ENCODE measurements around the gene PLSCR1.

PLSCR1 gene, protein sequence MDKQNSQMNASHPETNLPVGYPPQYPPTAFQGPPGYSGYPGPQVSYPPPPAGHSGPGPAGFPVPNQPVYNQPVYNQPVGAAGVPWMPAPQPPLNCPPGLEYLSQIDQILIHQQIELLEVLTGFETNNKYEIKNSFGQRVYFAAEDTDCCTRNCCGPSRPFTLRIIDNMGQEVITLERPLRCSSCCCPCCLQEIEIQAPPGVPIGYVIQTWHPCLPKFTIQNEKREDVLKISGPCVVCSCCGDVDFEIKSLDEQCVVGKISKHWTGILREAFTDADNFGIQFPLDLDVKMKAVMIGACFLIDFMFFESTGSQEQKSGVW

DNA sequence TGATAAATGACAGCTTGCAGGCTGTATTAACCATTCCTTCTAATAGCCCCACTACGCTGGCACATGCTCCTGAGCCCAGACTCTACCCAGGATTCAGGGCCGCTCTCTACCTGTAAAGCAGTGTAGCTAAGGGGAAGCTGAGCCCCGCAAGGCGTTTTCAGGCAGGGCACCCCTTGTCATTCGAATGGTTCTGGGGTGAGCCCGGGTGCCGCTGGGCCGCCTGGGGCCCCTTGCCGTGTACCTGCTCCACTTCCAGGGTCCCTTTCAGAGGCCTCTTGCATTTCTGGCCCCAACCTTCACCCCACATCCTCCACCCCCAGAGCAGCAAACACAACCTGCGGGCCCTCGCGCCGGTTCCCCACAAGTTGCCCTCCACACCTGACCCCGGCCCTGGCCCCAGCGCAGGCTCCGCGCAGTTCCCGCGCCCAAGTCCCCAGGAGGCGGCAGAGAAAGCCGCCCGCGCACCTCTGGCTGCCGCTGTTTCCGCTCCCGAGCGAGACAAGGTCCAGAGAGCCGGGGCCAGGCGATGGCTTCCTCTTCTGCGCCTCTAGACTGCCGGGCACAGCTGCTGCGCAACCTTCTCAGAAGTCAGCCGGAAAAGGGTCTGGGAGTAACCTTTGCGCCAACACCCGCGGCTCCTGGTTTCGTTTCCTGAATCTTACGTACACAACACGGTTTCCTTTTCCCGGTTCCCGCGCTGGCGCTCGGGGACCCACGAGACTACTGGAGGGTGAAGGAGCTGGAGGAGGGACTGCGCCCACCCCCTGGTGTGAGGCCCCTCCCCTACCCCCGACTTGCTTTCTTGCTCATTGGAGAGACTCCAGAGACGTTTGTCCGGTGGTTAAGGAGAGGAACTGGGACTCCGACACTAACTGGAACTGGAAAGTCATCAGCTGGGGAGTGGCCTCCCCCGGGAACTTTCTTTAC lies at the start of gene PLSCR1:
TSS of gene PLSCR1 (minus strand) at position 606 of the 927 bp plus-strand sequence. CDS start 8,055 bp downstream, outside the sequence.
- H3K27ac Mint-ChIP-seq: peak within 1 kb of the TSS; percentile 95
- intact Hi-C loops (cut with micrococcal nuclease): loop anchor here (1.0 to 2.0 kb wide), 2 partner anchors 38 to 75 kb away; partner anchors contain the start of gene PLSCR2
- H3K4me3 Mint-ChIP-seq: peak within 1 kb of the TSS; percentile 83
- H3K36me3 Mint-ChIP-seq (ENCODE audit: low read depth): peaks cover 6% of the 10 kb centered on the region
- no peaks in the 10 kb centered on the region for H3K27me3 Mint-ChIP-seq
- H3K4me1 Mint-ChIP-seq (ENCODE audit: low read depth): peaks cover 44% of the 10 kb centered on the region
- H3K9me3 Mint-ChIP-seq: no peaks in the 10 kb centered on the region

DNA sequence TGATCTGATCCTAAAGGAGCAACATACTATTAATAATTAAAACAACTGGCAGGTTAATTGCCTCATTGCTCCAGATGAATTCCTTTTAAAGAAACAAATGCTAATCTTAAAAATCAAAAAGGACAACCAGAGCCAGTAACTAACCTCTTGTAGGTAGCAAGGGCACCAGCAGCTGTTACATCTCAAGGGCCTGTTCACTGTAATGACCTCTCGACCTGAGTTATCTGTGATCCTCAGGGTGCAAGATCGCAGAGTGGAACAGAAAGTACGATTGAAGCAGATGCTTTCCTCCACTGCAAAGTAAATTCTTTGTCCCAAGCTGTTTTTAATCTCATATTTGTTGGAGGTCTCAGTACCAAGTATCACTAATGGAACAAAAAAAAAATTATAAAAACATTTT lies 49.4 kb upstream of the PLSCR1 start:
- Mint-ChIP-seq H3K4me1 (ENCODE audit: low read depth) (no peaks in the 10 kb centered on the region), H3K4me3 (no peak overlapping the region), H3K27ac (no peak overlapping the region), H3K36me3 (ENCODE audit: low read depth) (no peaks in the 10 kb centered on the region), H3K9me3 (no peaks in the 10 kb centered on the region), H3K27me3 (no peaks in the 10 kb centered on the region)
- intact Hi-C loops (cut with micrococcal nuclease): loop anchor here (5.0 kb wide), 1 partner anchor 44 kb away; no protein-coding TSS in a partner anchor

DNA sequence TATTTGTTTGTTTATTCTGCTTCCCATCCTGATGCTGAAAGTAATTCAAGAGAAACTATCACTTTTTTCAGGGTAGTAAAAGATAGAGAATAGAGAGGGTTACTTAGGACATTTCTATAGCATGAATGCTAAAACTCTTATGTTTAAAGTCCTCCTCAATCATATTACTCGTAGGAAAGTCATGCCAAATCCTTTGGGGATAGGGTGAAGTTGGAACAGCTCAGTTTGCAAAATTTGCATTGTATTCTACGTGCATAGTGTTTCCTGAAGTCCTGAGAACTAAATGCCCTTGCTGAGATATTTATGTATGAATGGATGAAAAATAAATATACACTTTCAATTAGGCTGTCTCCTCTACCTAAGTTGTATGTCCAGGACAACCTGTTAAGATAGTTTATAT lies 46.1 kb upstream of the PLSCR1 start:
- Mint-ChIP-seq H3K4me1 (ENCODE audit: low read depth) (no peaks in the 10 kb centered on the region), H3K27me3 (no peaks in the 10 kb centered on the region), H3K27ac (no peak overlapping the region), H3K36me3 (ENCODE audit: low read depth) (no peaks in the 10 kb centered on the region), H3K9me3 (no peaks in the 10 kb centered on the region), H3K4me3 (no peak overlapping the region)
- intact Hi-C loops (cut with micrococcal nuclease): loop anchor here (5.0 kb wide), 1 partner anchor 47 kb away; no protein-coding TSS in a partner anchor

DNA sequence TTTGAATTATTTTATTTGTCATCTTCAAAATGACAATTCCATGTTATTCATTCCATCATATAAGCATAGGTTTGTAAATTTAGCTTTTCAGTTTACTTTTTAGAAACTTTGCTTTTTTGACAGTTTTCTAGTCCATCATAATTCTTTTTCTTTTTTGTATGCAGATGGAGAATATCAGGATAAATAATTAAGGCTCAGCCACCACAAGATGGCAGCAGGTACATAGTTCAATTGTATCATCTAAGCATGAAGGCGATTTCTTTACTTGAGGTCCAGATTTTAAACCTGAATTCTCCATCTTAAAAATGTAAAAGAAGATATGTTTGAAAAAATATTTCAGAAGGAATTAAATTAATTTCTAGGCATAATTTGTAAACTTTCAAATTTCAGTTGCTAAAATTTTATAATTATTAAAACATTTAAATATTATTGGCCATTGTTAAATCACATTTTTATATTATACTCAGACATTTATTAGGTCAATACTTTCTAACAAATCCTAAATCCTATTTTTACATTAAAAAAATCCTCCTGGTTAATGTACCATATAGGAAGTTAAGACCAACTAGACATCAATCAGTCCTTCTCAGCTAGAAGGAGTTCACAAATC lies 45.6 kb upstream of the PLSCR1 start:
- no peaks in the 10 kb centered on the region for H3K4me1 Mint-ChIP-seq (ENCODE audit: low read depth)
- no peak overlapping the region for H3K4me3 Mint-ChIP-seq
- H3K27ac Mint-ChIP-seq: no peak overlapping the region
- no peaks in the 10 kb centered on the region for H3K9me3 Mint-ChIP-seq
- no peaks in the 10 kb centered on the region for H3K27me3 Mint-ChIP-seq
- intact Hi-C loops (cut with micrococcal nuclease): loop anchor here (5.0 kb wide), 1 partner anchor 47 kb away; no protein-coding TSS in a partner anchor
- no peaks in the 10 kb centered on the region for H3K36me3 Mint-ChIP-seq (ENCODE audit: low read depth)

DNA sequence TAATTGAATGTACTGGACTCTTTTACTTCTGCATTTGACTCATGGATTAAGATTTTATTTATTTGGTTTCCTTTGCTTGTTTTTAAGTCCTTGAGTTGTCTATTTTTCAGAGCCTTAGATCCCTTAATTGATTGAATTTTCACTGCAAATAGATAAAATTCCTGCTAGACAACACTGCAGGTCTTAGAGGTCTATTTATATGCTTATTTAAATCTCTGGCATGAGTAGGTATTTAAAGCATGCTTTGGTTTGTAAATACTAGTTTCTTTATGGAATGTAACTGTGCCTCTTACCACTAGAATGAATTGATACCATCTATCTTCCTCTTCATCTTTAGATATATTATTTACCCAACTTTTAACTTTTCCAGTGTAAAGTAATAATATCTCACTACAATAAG lies 40.7 kb upstream of the PLSCR1 start:
- Mint-ChIP-seq H3K4me1 (ENCODE audit: low read depth) (peaks cover 13% of the 10 kb centered on the region), H3K36me3 (ENCODE audit: low read depth) (no peaks in the 10 kb centered on the region), H3K4me3 (no peak overlapping the region), H3K9me3 (peaks cover 8% of the 10 kb centered on the region), H3K27me3 (no peaks in the 10 kb centered on the region), H3K27ac (no peak overlapping the region)
- intact Hi-C loops (cut with micrococcal nuclease): no loop called here

DNA sequence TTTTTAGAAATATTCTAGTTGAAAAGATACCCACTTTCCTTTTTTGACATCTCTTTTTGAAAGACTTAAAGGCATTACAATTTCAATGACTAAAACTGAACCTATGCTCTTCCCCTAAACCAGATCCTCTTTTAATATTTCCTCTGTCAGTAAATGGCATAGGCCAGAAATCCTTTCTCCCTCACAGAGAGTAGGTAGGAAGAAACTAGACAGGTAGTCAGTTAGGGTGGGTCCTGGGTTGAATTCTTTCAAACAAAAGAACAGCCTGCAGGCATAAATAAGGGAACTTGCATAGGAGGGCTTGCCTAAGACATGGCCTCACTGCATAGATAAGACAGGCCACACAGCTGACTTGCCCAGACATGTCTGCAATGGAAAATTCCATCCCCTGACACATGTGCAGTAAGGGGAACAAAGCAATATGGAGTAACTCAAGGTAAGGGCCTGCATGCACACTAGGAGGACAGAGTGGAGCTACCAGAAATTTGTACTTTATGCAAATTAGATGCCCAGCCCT lies 37.6 kb upstream of the PLSCR1 start:
- Mint-ChIP-seq H3K4me1 (ENCODE audit: low read depth) (peaks cover 13% of the 10 kb centered on the region), H3K36me3 (ENCODE audit: low read depth) (no peaks in the 10 kb centered on the region), H3K9me3 (peaks cover 8% of the 10 kb centered on the region), H3K27me3 (no peaks in the 10 kb centered on the region), H3K27ac (peak overlapping the region; percentile 20), H3K4me3 (no peak overlapping the region)
- intact Hi-C loops (cut with micrococcal nuclease): no loop called here

DNA sequence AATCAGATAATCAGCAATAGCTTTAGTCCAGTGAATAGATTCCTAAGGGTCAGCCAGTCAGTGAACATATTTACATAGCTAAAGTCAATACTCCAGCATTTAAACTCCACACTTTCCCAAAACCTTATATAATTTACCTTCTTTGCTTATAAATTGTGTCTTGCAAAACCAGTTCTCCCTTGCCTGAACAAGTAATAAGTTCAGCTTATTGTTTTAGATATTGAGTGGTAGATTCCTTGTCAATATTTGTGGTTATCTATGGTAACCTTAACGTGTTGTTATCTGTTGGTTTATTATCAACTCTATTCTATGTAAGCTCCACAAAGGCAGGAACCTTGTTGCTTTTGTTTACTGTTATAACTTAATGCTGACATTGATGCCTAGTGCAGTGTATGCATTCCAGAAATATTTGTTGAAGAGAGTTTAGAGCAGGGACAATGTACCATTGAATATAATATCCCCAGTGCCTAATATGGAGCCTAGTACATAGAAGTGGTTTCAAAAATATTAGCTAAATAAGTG lies 36.7 kb upstream of the PLSCR1 start:
- H3K9me3 Mint-ChIP-seq: peaks cover 8% of the 10 kb centered on the region
- H3K4me1 Mint-ChIP-seq (ENCODE audit: low read depth): peaks cover 13% of the 10 kb centered on the region
- no peaks in the 10 kb centered on the region for H3K27me3 Mint-ChIP-seq
- H3K4me3 Mint-ChIP-seq: no peak overlapping the region
- no peaks in the 10 kb centered on the region for H3K36me3 Mint-ChIP-seq (ENCODE audit: low read depth)
- no peak overlapping the region for H3K27ac Mint-ChIP-seq
- intact Hi-C loops (cut with micrococcal nuclease): no loop called here

DNA sequence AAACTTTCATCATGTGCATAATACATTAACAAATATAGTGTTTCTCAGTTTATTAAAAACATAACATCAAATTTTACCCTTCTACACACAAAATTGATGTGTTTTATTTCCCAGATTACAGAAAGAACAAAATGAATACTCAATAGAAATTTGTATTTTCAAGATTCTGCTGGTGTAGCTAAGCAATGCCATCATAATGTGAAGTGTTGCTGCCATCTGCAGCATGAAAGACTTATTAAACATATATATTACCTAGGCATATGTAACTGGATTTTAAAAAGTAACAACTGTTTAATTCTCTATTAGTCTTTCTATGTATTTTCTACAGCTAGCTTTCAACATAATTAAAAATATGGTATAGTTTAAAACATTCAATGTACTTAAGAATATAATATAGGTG lies 33.3 kb upstream of the PLSCR1 start:
- Mint-ChIP-seq H3K4me1 (ENCODE audit: low read depth) (peaks cover 8% of the 10 kb centered on the region), H3K4me3 (no peak overlapping the region), H3K9me3 (peaks cover 2% of the 10 kb centered on the region), H3K27ac (no peak overlapping the region), H3K36me3 (ENCODE audit: low read depth) (no peaks in the 10 kb centered on the region), H3K27me3 (no peaks in the 10 kb centered on the region)
- intact Hi-C loops (cut with micrococcal nuclease): loop anchor here (1.0 to 5.0 kb wide), 4 partner anchors 245 to 510 kb away; no protein-coding TSS in a partner anchor

DNA sequence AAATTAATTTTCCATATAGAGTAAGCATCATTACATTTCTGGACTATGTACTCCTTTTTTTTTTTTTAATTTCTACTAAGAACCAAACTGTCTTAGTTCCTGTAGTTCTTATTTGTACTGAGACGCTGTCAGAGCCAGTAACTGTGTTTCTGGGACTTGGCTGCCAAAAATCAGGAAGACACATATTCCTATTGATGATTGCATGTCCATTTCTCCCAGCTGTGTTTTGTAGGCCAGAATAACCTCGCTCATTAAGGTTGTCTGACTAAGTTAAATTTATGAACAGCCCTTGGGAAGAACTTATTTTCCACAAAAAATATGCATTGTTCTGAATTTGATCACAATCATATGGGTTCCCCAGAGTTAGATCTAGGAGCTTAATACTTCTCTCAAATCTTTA lies 31.2 kb upstream of the PLSCR1 start:
- no peaks in the 10 kb centered on the region for H3K27me3 Mint-ChIP-seq
- intact Hi-C loops (cut with micrococcal nuclease): loop anchor here (5.0 kb wide), 2 partner anchors 243 to 508 kb away; no protein-coding TSS in a partner anchor
- no peak overlapping the region for H3K27ac Mint-ChIP-seq
- no peaks in the 10 kb centered on the region for H3K36me3 Mint-ChIP-seq (ENCODE audit: low read depth)
- H3K4me1 Mint-ChIP-seq (ENCODE audit: low read depth): no peaks in the 10 kb centered on the region
- no peaks in the 10 kb centered on the region for H3K9me3 Mint-ChIP-seq
- H3K4me3 Mint-ChIP-seq: no peak overlapping the region

DNA sequence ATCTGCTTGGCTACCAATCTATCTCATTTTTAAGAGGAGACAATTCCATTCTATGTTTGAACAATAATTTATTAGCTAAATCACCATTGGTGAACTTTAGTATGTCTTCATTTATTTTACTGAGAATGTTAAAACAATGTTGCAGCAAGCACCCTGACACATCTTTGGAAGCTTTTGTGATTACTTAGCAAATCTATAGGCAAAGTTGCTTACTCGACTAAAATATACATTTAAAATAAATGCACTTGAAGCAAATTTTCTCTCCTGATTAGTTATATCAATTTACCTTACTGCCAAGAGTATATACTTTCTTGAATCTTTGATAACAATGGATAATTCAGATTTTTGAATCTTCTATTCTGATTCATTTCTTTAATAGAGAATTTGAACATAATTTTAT lies 29.8 kb upstream of the PLSCR1 start:
- intact Hi-C loops (cut with micrococcal nuclease): no loop called here
- H3K27ac Mint-ChIP-seq: no peak overlapping the region
- no peaks in the 10 kb centered on the region for H3K9me3 Mint-ChIP-seq
- no peaks in the 10 kb centered on the region for H3K4me1 Mint-ChIP-seq (ENCODE audit: low read depth)
- H3K36me3 Mint-ChIP-seq (ENCODE audit: low read depth): no peaks in the 10 kb centered on the region
- no peak overlapping the region for H3K4me3 Mint-ChIP-seq
- no peaks in the 10 kb centered on the region for H3K27me3 Mint-ChIP-seq

DNA sequence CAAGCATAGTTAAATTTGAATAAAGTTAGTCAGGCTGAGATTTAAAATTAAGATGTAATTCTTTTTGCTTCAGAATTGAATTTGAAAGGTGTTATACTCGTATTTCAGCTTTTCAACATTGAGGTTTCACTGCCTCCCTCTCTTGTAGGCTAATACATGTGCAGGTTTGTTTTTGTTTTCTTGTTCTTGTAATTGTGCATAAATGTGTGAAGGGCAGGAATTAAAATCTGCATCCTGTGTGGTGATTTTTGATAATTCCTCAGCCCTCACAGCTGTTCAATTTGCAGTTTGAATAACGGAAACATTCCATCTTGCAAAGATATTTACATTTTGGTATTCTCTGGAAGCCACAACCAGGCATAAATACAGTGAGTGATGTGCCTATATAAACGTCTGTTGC lies 24.9 kb upstream of the PLSCR1 start:
- Mint-ChIP-seq H3K36me3 (ENCODE audit: low read depth) (no peaks in the 10 kb centered on the region), H3K9me3 (no peaks in the 10 kb centered on the region), H3K27ac (no peak overlapping the region), H3K4me3 (no peak overlapping the region), H3K4me1 (ENCODE audit: low read depth) (no peaks in the 10 kb centered on the region), H3K27me3 (no peaks in the 10 kb centered on the region)
- intact Hi-C loops (cut with micrococcal nuclease): no loop called here

DNA sequence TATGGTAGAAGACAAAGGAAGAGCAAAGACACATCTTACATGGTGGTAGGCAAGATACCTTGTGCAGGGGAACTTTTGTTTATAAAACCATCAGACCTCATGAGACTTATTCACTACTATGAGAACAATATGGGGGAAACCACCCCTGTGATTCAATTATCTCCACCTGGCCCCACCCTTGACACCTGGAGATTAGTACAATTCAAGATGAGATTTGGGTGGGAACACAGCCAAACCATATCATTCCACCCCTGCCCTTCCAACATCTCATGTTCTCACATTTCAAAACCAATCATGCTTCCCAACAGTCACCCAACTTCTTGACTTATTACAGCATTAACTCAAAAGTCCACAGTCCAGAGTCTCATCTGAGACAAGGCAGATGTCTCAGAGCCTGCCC lies 21.7 kb upstream of the PLSCR1 start:
- Mint-ChIP-seq H3K4me1 (ENCODE audit: low read depth) (no peaks in the 10 kb centered on the region), H3K9me3 (no peaks in the 10 kb centered on the region), H3K27ac (no peak overlapping the region), H3K36me3 (ENCODE audit: low read depth) (no peaks in the 10 kb centered on the region), H3K27me3 (no peaks in the 10 kb centered on the region), H3K4me3 (no peak overlapping the region)
- intact Hi-C loops (cut with micrococcal nuclease): no loop called here

DNA sequence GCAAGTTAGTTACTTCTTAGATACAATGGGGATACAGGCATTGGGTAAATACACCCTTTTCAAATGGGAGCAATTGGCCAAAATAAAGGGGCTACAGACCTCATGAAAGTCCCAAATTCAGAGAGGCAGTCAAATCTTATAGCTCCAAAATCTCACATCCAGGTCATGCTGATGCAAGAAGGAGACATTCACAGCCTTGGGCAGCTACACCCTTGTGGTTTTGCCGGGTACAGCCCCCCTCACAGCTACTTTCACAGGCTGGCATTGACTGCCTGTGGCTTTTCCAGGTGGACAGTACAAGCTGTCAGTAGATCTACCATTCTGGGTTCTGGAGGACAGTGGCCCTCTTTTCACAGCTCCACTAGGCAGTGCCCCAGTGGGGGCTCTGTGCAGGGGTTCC lies 17.5 kb upstream of the PLSCR1 start:
- Mint-ChIP-seq H3K4me1 (ENCODE audit: low read depth) (peaks cover 12% of the 10 kb centered on the region), H3K4me3 (no peak overlapping the region), H3K27me3 (no peaks in the 10 kb centered on the region), H3K27ac (no peak overlapping the region), H3K9me3 (no peaks in the 10 kb centered on the region), H3K36me3 (ENCODE audit: low read depth) (no peaks in the 10 kb centered on the region)
- intact Hi-C loops (cut with micrococcal nuclease): no loop called here
